ENCODE data around the gene FAM53B.

FAM53B gene

DNA sequence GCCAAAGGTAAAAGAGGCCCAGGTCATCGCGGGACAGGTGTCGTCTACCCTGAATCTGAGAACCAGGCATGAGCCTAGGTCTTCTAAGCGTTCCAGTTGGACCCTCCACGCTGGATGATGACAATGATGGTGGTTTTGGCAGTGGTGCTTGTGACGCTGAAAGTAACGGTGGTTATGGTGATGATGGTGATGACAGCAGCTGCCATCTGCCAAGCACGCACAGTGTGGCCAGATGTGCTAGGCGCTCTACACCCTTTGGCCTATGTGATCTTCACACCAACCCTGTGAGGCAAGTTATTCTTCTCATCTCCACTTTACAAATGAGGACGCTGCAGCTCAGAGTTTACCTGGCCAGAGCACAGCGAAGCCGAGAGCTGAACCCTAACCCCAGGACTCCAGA is 93.9 kb downstream of the FAM53B start:
- Histone ChIP-seq H3K27me3 (ENCODE audit: control insufficient read depth, insufficient read depth, low read length) (no peaks in the 10 kb centered on the region), H3K27ac (ENCODE audit: low read length) (no peak overlapping the region), H3K4me3 (ENCODE audit: low read length) (no peak overlapping the region), H3K36me3 (ENCODE audit: control insufficient read depth, low read depth, low read length) (no peaks in the 10 kb centered on the region), H3K4me1 (ENCODE audit: control insufficient read depth, low read depth, low read length) (peaks cover 7% of the 10 kb centered on the region), H3K9ac (ENCODE audit: low read length) (no peak overlapping the region), H3K9me3 (ENCODE audit: control insufficient read depth, low read depth, low read length) (no peaks in the 10 kb centered on the region)

- Histone ChIP-seq H3K4me3 (ENCODE audit: low read length) (no peak overlapping the region), H3K9me3 (ENCODE audit: control insufficient read depth, low read depth, low read length) (no peaks in the 10 kb centered on the region), H3K27me3 (ENCODE audit: control insufficient read depth, insufficient read depth, low read length) (no peaks in the 10 kb centered on the region), H3K27ac (ENCODE audit: low read length) (no peak overlapping the region), H3K9ac (ENCODE audit: low read length) (no peak overlapping the region), H3K4me1 (ENCODE audit: control insufficient read depth, low read depth, low read length) (peaks cover 7% of the 10 kb centered on the region), H3K36me3 (ENCODE audit: control insufficient read depth, low read depth, low read length) (no peaks in the 10 kb centered on the region)
Observed at GRCh38 chr10:124649214-124649613, 95.0 kb downstream of the FAM53B start.

DNA sequence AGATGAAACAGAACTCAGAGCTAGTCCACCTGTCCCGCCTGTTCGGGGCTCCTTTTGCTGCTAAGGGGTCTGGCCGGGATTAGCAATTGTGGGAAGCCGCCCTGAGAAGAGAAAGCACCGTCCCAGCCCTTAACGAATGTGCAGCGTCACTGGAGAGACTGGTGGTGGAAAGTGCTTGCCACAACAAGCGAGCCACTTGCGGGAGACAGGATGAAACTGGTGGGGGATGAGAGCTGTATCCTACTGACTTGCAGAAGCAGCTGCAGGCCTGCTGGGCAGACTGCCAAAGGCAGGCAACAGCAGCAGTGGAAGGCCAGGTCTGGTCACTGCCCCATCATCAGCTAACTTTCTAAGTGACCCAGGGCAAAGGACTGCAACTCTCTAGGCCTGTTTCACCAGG is 95.4 kb downstream of the FAM53B start:
- H3K4me3 ChIP-seq (ENCODE audit: low read length): no peak overlapping the region
- H3K27me3 ChIP-seq (ENCODE audit: control insufficient read depth, insufficient read depth, low read length): no peaks in the 10 kb centered on the region
- H3K27ac ChIP-seq (ENCODE audit: low read length): no peak overlapping the region
- H3K9ac ChIP-seq (ENCODE audit: low read length): no peak overlapping the region
- peaks cover 7% of the 10 kb centered on the region for H3K4me1 ChIP-seq (ENCODE audit: control insufficient read depth, low read depth, low read length)
- H3K9me3 ChIP-seq (ENCODE audit: control insufficient read depth, low read depth, low read length): no peaks in the 10 kb centered on the region
- H3K36me3 ChIP-seq (ENCODE audit: control insufficient read depth, low read depth, low read length): no peaks in the 10 kb centered on the region

GRCh38 chr10:124648131-124648475 is 96.1 kb downstream of the FAM53B start:
- Histone ChIP-seq H3K36me3 (ENCODE audit: control insufficient read depth, low read depth, low read length) (no peaks in the 10 kb centered on the region), H3K4me3 (ENCODE audit: low read length) (no peak overlapping the region), H3K27me3 (ENCODE audit: control insufficient read depth, insufficient read depth, low read length) (no peaks in the 10 kb centered on the region), H3K4me1 (ENCODE audit: control insufficient read depth, low read depth, low read length) (peaks cover 7% of the 10 kb centered on the region), H3K9ac (ENCODE audit: low read length) (no peak overlapping the region), H3K27ac (ENCODE audit: low read length) (no peak overlapping the region), H3K9me3 (ENCODE audit: control insufficient read depth, low read depth, low read length) (no peaks in the 10 kb centered on the region)

DNA sequence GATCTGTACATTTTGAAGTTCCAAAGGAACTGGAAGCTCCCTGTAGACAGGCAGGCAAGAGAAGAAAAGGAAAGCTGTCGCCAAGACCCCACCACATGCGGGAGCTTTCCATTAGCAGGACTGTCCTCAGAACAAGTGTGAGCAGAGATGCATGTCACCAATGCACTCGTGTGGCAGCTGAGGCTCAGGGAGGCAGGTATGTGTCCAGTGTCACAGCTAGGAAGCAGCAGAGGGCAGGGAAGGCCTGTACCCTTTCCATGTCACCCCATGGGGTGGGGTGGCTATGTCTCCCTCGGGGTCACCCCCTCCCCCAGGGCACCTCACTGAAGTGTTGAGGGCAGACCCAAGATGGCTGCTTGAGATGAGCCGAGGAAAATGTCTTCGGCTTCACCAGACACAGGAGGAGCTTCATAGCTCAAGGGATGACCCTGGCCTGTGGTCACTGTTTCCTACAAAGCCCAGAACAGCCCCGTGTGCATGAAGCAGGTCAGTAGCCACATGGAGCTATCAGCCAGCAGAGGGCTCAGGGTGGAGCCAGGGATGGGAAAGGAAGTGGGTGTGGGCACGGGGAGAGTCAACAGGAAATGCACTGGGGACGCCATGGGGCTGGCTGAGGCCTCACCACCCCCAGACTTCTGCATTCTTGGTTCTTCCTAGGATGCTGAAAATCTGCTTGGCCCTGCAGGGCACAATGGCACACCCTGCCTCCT is 96.6 kb downstream of the FAM53B start:
- Histone ChIP-seq H3K4me1 (ENCODE audit: control insufficient read depth, low read depth, low read length) (peaks cover 7% of the 10 kb centered on the region), H3K9ac (ENCODE audit: low read length) (no peak overlapping the region), H3K36me3 (ENCODE audit: control insufficient read depth, low read depth, low read length) (no peaks in the 10 kb centered on the region), H3K9me3 (ENCODE audit: control insufficient read depth, low read depth, low read length) (no peaks in the 10 kb centered on the region), H3K27ac (ENCODE audit: low read length) (no peak overlapping the region), H3K4me3 (ENCODE audit: low read length) (no peak overlapping the region), H3K27me3 (ENCODE audit: control insufficient read depth, insufficient read depth, low read length) (no peaks in the 10 kb centered on the region)

- no peaks in the 10 kb centered on the region for H3K27me3 ChIP-seq (ENCODE audit: control insufficient read depth, insufficient read depth, low read length)
- H3K9me3 ChIP-seq (ENCODE audit: control insufficient read depth, low read depth, low read length): no peaks in the 10 kb centered on the region
- no peak overlapping the region for H3K9ac ChIP-seq (ENCODE audit: low read length)
- H3K4me3 ChIP-seq (ENCODE audit: low read length): no peak overlapping the region
- H3K36me3 ChIP-seq (ENCODE audit: control insufficient read depth, low read depth, low read length): no peaks in the 10 kb centered on the region
- H3K4me1 ChIP-seq (ENCODE audit: control insufficient read depth, low read depth, low read length): peaks cover 7% of the 10 kb centered on the region
- no peak overlapping the region for H3K27ac ChIP-seq (ENCODE audit: low read length)
Observed at GRCh38 chr10:124646483-124647352, 97.5 kb downstream of the FAM53B start.

DNA sequence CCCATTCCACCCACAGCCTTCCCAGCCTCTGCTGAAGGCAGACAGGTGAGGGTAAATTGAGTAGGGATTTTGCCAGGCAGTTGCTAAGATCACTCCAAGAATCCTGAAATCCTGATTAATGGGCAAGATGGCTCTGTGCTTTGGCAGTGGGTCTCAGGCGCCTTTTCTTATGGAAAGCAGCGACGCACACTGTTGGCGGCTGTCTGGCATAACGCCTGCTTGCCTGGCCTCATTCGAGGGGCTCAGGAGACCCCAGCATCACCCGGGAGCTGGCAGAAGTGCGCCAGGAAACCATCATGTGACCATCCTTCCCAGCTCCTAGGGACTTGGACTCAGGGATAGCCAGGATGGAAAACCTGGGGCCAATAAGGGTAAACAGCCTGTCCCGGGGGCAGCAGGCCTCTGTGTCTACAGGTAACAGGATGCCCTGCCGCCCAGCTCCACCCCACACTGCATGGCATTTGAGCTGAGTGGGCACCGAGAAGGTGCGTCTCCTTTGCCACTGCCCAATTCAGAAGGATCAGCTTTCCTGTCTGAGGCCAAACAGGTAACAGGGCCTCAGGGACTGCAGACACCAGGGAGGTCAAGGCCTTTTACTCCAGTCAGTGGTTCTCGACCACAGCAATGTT is 98.6 kb downstream of the FAM53B start:
- Histone ChIP-seq H3K4me1 (ENCODE audit: control insufficient read depth, low read depth, low read length) (peaks cover 4% of the 10 kb centered on the region), H3K27ac (ENCODE audit: low read length) (no peak overlapping the region), H3K9me3 (ENCODE audit: control insufficient read depth, low read depth, low read length) (no peaks in the 10 kb centered on the region), H3K27me3 (ENCODE audit: control insufficient read depth, insufficient read depth, low read length) (no peaks in the 10 kb centered on the region), H3K9ac (ENCODE audit: low read length) (no peak overlapping the region), H3K4me3 (ENCODE audit: low read length) (no peak overlapping the region), H3K36me3 (ENCODE audit: control insufficient read depth, low read depth, low read length) (no peaks in the 10 kb centered on the region)

DNA sequence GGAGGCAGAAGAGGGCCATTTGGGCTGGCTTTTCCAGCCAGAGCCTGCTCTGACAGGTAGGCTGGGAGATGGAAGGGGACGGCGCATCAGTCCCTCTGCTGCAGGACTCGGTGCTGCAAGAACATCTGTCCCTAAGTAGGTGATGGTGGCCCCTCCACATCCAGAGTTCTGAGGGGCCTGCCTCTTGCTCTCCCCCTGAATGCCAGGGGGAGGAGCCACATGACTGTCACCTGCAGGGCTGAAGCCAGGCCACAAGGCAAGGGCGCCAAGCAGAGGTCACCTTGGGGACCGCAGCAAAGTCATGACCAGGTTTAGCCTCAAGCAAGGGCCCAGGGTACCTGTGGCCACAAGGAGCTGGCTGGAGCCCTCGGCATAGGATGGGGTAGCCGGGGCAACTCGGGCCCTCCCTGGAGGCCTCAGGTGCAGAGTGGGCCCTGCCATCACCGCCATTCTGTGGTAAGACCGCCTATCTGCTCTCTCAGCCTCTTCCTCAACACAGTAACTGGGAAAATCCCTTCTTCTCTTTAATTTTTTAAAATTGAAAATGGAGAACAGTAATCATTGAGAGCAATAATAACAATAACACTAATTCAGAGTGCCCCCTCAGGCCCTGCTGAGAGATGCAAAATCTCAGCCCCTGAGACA is 99.3 kb downstream of the FAM53B start:
- H3K4me3 ChIP-seq (ENCODE audit: low read length): no peak overlapping the region
- H3K9ac ChIP-seq (ENCODE audit: low read length): no peak overlapping the region
- no peaks in the 10 kb centered on the region for H3K27me3 ChIP-seq (ENCODE audit: control insufficient read depth, insufficient read depth, low read length)
- H3K4me1 ChIP-seq (ENCODE audit: control insufficient read depth, low read depth, low read length): no peaks in the 10 kb centered on the region
- no peak overlapping the region for H3K27ac ChIP-seq (ENCODE audit: low read length)
- H3K9me3 ChIP-seq (ENCODE audit: control insufficient read depth, low read depth, low read length): no peaks in the 10 kb centered on the region
- no peaks in the 10 kb centered on the region for H3K36me3 ChIP-seq (ENCODE audit: control insufficient read depth, low read depth, low read length)

DNA sequence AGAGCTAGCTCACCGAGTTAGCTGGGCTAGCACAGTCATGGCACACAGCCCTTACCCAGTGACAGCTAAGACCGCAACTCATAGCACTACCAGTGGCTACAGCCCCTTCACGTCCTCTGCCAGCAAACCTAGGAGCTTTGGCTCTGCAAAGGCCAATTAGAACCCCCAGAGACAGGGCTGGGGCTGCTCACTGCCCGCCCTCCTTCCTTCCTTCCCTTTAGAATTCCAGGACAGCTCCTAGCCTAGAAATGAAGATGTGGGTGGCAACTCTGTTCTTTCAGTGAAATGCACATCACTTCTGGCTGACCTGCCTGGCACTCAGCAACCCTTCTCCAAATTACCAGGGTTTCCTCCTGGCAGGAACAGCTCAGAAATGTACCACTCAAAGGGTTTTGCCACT is 99.9 kb downstream of the FAM53B start:
- Histone ChIP-seq H3K4me1 (ENCODE audit: control insufficient read depth, low read depth, low read length) (no peaks in the 10 kb centered on the region), H3K9ac (ENCODE audit: low read length) (no peak overlapping the region), H3K27ac (ENCODE audit: low read length) (no peak overlapping the region)

GRCh38 chr10:124643330-124644009 is 100.7 kb downstream of the FAM53B start:
- no peak overlapping the region for H3K9ac ChIP-seq (ENCODE audit: low read length)
- H3K4me1 ChIP-seq (ENCODE audit: control insufficient read depth, low read depth, low read length): no peaks in the 10 kb centered on the region
- H3K36me3 ChIP-seq (ENCODE audit: control insufficient read depth, low read depth, low read length): no peaks in the 10 kb centered on the region
- H3K27ac ChIP-seq (ENCODE audit: low read length): no peak overlapping the region
- no peaks in the 10 kb centered on the region for H3K27me3 ChIP-seq (ENCODE audit: control insufficient read depth, insufficient read depth, low read length)
- H3K4me3 ChIP-seq (ENCODE audit: low read length): no peak overlapping the region
- H3K9me3 ChIP-seq (ENCODE audit: control insufficient read depth, low read depth, low read length): no peaks in the 10 kb centered on the region

More for the DNA sequence above, 99.9 kb downstream of the FAM53B start:
- no peak overlapping the region for H3K4me3 ChIP-seq (ENCODE audit: low read length)
- H3K27me3 ChIP-seq (ENCODE audit: control insufficient read depth, insufficient read depth, low read length): no peaks in the 10 kb centered on the region
- no peaks in the 10 kb centered on the region for H3K36me3 ChIP-seq (ENCODE audit: control insufficient read depth, low read depth, low read length)
- H3K9me3 ChIP-seq (ENCODE audit: control insufficient read depth, low read depth, low read length): no peaks in the 10 kb centered on the region

All from iPS-18a (cell line).